Keratinocyte (primary cell): ENCODE data around the gene LSM6.

Experiments used
- EZH2 ChIP-seq: IDR thresholded peaks from one replicate; pipeline ENCODE4 v1.6.1; 2012; ENCODE audit warnings: inconsistent platforms, mild to moderate bottlenecking, low read length, moderate library complexity
- TF ChIP-seq, protein P1 (sequence below), 3 experiments: IDR thresholded peaks in 1 of 3; conservative IDR thresholded peaks in 1 of 3; optimal IDR thresholded peaks in 1 of 3; 2 replicates in 2 of 3; 3 replicates in 1 of 3; pipeline versions ENCODE3 to v1.5.1; 2011; ENCODE audit warnings: low read length in 3 of 3, mild to moderate bottlenecking in 3 of 3, moderate library complexity in 2 of 3, control low read depth in 1 of 3, inconsistent platforms in 1 of 3; ENCODE audit not compliant: insufficient read depth in 2 of 3; ENCODE audit errors: extremely low read depth in 1 of 3

- TF ChIP-seq, protein P1, sequence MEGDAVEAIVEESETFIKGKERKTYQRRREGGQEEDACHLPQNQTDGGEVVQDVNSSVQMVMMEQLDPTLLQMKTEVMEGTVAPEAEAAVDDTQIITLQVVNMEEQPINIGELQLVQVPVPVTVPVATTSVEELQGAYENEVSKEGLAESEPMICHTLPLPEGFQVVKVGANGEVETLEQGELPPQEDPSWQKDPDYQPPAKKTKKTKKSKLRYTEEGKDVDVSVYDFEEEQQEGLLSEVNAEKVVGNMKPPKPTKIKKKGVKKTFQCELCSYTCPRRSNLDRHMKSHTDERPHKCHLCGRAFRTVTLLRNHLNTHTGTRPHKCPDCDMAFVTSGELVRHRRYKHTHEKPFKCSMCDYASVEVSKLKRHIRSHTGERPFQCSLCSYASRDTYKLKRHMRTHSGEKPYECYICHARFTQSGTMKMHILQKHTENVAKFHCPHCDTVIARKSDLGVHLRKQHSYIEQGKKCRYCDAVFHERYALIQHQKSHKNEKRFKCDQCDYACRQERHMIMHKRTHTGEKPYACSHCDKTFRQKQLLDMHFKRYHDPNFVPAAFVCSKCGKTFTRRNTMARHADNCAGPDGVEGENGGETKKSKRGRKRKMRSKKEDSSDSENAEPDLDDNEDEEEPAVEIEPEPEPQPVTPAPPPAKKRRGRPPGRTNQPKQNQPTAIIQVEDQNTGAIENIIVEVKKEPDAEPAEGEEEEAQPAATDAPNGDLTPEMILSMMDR (optimal IDR thresholded peaks at IDR 0.05 in 1 of 3, IDR thresholded peaks at IDR 0.05 in 1 of 3, conservative IDR thresholded peaks at IDR 0.05 in 1 of 3; ENCODE audit: extremely low read depth in 1 of 3, insufficient read depth in 2 of 3, low read length in 3 of 3), result no peak
- TF ChIP-seq EZH2, result no peak
These were observed 7.7 kb downstream of the LSM6 start for GRCh38 chr4:146183209-146183608.
